K562 (cell line): ENCODE results near the gene NAA10. TPM values are rescaled to one million over a fixed set of nuclear protein-coding genes. Genes with fewer than 3 reads are reported as not detected.

Source experiments
- ATAC-seq: fragments of 200-7000 bp; cut with Tn5 transposase; 3 replicates; pipeline ENCODE4 v1.9.1; 2020; ENCODE audit warnings: moderate library complexity
- Bru-seq: library from RNA; stranded (reverse); fragments of 400-500 nt; gene quantifications from one replicate; lab custom pipeline; 2021; lab: Mats Ljungman, UMichigan
- BruChase-seq, 2 experiments: library from RNA; stranded (reverse); fragments of 400-500 nt; gene quantifications; one replicate each; lab custom pipeline; 2021; lab: Mats Ljungman, UMichigan
- BruUV-seq: library from RNA; stranded (reverse); fragments of 400-500 nt; replicated peaks from 2 replicates; lab custom pipeline; 2021; lab: Mats Ljungman, UMichigan
- CTCF ChIA-PET: fragments of 300-600 bp; formaldehyde crosslinking; extraction: SDS; loops from one replicate; lab custom pipeline; 2021; ENCODE audit warnings: low intra/inter-chr PET ratio; lab: Yijun Ruan, JAX
- POLR2A ChIA-PET: fragments of 300-600, 350-650 bp; sonication (Branson Sonifier 250); formaldehyde crosslinking; extraction: SDS; loops from one replicate; lab custom pipeline; 2021; ENCODE audit warnings: antibody characterized with exemption, inconsistent platforms; lab: Yijun Ruan, JAX
- DNase-seq, 4 experiments: peaks; one replicate each; pipeline versions ENCODE4 v3.0.0 to v3.0.0-alpha.2; 2011 to 2018; ENCODE audit warnings: low spot score in 3 of 4, mixed read lengths in 3 of 4; ENCODE audit errors: extremely low read depth in 1 of 4
- FAIRE-seq: peaks from 2 replicates; lab custom pipeline; 2011; peaks lifted over from hg19 to GRCh38; lab: Jason Lieb, UNC
- H2AFZ ChIP-seq: 2 replicates; pipeline ENCODE4 v1.6.0; 2011; ENCODE audit warnings: low read depth, low read length, control low read depth, inconsistent platforms
- H3K27ac ChIP-seq: fragments of 200-600 bp; 3 replicates; pipeline ENCODE4 v1.8.0; 2011; ENCODE audit warnings: low read depth, mild to moderate bottlenecking, control low read depth, inconsistent platforms, low read length, moderate library complexity, mixed read lengths; ENCODE audit errors: extremely low read depth
- H3K27me3 ChIP-seq, 2 experiments: fragments of 300-600 bp in 1 of 2; 2 replicates in 1 of 2; 3 replicates in 1 of 2; pipeline versions ENCODE4 v1.6.0 to v1.8.0; 2011; ENCODE audit warnings: inconsistent platforms in 2 of 2, low read length in 2 of 2, mild to moderate bottlenecking in 1 of 2, mixed read lengths in 1 of 2, moderate library complexity in 1 of 2; ENCODE audit not compliant: control insufficient read depth in 2 of 2, insufficient read depth in 2 of 2
- H3K36me3 ChIP-seq: fragments of 300-600 bp; 3 replicates; pipeline ENCODE4 v1.8.0; 2011; ENCODE audit warnings: mild to moderate bottlenecking, low read length, inconsistent platforms; ENCODE audit not compliant: control insufficient read depth, insufficient read depth
- H3K4me1 ChIP-seq, 2 experiments: fragments of 200-600 bp in 1 of 2; replicated peaks in 1 of 2; 2 replicates in 1 of 2; 3 replicates in 1 of 2; pipeline versions ENCODE4 v1.5.1 to v1.8.0; 2011; ENCODE audit warnings: inconsistent platforms in 2 of 2, low read length in 2 of 2, mild to moderate bottlenecking in 1 of 2, mixed read lengths in 1 of 2, moderate library complexity in 1 of 2; ENCODE audit not compliant: control insufficient read depth in 2 of 2, insufficient read depth in 2 of 2
- H3K4me2 ChIP-seq: 2 replicates; pipeline ENCODE4 v1.6.1; 2011; ENCODE audit warnings: low read length, control low read depth, inconsistent platforms, mixed read lengths; ENCODE audit not compliant: insufficient read depth
- H3K4me3 ChIP-seq: fragments of 200-600 bp; sonication (generic), shearing (Covaris generic); 2 replicates; pipeline ENCODE4 v1.5.1; 2016; ENCODE audit warnings: control low read depth, inconsistent platforms
- H3K79me2 ChIP-seq: fragments of 200-600 bp; 3 replicates; pipeline ENCODE4 v1.8.0; 2011; ENCODE audit warnings: low read length, inconsistent platforms; ENCODE audit not compliant: control insufficient read depth, insufficient read depth
- H3K9ac ChIP-seq, 2 experiments: 2 replicates each; pipeline versions ENCODE4 v1.6.0 to v1.6.1; 2011; ENCODE audit warnings: low read depth in 2 of 2, low read length in 2 of 2, control low read depth in 1 of 2, inconsistent platforms in 1 of 2, mild to moderate bottlenecking in 1 of 2, mixed read lengths in 1 of 2; ENCODE audit not compliant: insufficient read depth in 1 of 2
- H3K9me1 ChIP-seq: one replicate; pipeline ENCODE4 v1.6.0; 2011; ENCODE audit warnings: inconsistent platforms, mild to moderate bottlenecking, low read length, moderate library complexity; ENCODE audit not compliant: control insufficient read depth, insufficient read depth
- H3K9me3 ChIP-seq: replicated peaks from 2 replicates; pipeline ENCODE4 v1.5.1; 2011; ENCODE audit warnings: low read depth, low read length, inconsistent platforms; ENCODE audit not compliant: control insufficient read depth, insufficient read depth
- H4K20me1 ChIP-seq: replicated peaks from 2 replicates; pipeline ENCODE4 v1.6.1; 2011; ENCODE audit warnings: low read length, inconsistent platforms, mixed read lengths; ENCODE audit not compliant: control insufficient read depth, insufficient read depth
- CCAR2 ChIP-seq: fragments of 200-400 bp; formaldehyde crosslinking; IDR thresholded peaks from 2 replicates; pipeline ENCODE4 v1.6.1; 2017; ENCODE audit warnings: mild to moderate bottlenecking, low read depth, low read length
- CHD2 ChIP-seq: IDR thresholded peaks from 2 replicates; pipeline ENCODE4 v1.6.1; 2011; ENCODE audit warnings: low read depth, low read length
- CTBP1 ChIP-seq: fragments of 450-650 bp; IDR thresholded peaks from 2 replicates; pipeline ENCODE4 v1.6.1; 2016; ENCODE audit warnings: borderline replicate concordance
- CXXC5 ChIP-seq: fragments of 250-450 bp; sonication (Bioruptor Pico); IDR thresholded peaks from 2 replicates; pipeline ENCODE4 v1.8.0; 2022; ENCODE audit warnings: inconsistent platforms, mild to moderate bottlenecking, moderate library complexity
- DMBX1 ChIP-seq: fragments of 250-450 bp; sonication (Bioruptor Pico); IDR thresholded peaks from 2 replicates; pipeline ENCODE4 v1.8.0; 2022; ENCODE audit warnings: inconsistent platforms, mild to moderate bottlenecking, moderate library complexity, borderline replicate concordance
- FOS ChIP-seq: IDR thresholded peaks from 3 replicates; pipeline ENCODE4 v1.6.1; 2011; ENCODE audit not compliant: insufficient read length; ENCODE audit errors: extremely low read depth
- GABPB2 ChIP-seq: fragments of 250-450 bp; sonication (Bioruptor Pico); conservative IDR thresholded peaks from 2 replicates; pipeline ENCODE4 v1.5.1; 2021; ENCODE audit warnings: mild to moderate bottlenecking
- GTF2F1 ChIP-seq: IDR thresholded peaks from 2 replicates; pipeline ENCODE4 v1.6.1; 2011; ENCODE audit warnings: low read depth, low read length, improper control_type of control experiment
- HEY1 ChIP-seq: fragments of 250-450 bp; sonication (Bioruptor Pico); IDR thresholded peaks from 2 replicates; pipeline ENCODE4 v1.5.0; 2020; ENCODE audit warnings: mild to moderate bottlenecking, moderate library complexity, borderline replicate concordance
- NCOR1 ChIP-seq: fragments of 450-650 bp; IDR thresholded peaks from 2 replicates; pipeline ENCODE4 v1.6.1; 2016; ENCODE audit warnings: mild to moderate bottlenecking, moderate library complexity
- RBFOX2 ChIP-seq: fragments of 200-400 bp; formaldehyde crosslinking; IDR thresholded peaks from 2 replicates; pipeline ENCODE4 v1.6.1; 2017; ENCODE audit warnings: low read depth, mild to moderate bottlenecking, low read length, moderate library complexity
- ZNF408 ChIP-seq: fragments of 250-450 bp; sonication (Bioruptor Pico); IDR thresholded peaks from 2 replicates; pipeline ENCODE4 v1.4.0; 2020; ENCODE audit warnings: low read depth, mild to moderate bottlenecking, moderate library complexity
- WGBS: fragments of 100-300 bp; shearing (Covaris generic); methylation state at CpG from one replicate; pipeline ENCODE4 v1.1.6; 2016; ENCODE audit warnings: low coverage, mixed read lengths; ENCODE audit not compliant: insufficient coverage; ENCODE audit errors: missing lambda C conversion rate; 5-methylcytosine and 5-hydroxymethylcytosine counted together
- in situ Hi-C: fragments of 300-500 bp; cut with MboI; formaldehyde crosslinking; loops from 4 replicates; pipeline ENCODE4 v1.15.0; 2018; ENCODE audit warnings: inconsistent platforms, mixed read lengths
- intact Hi-C: fragments of 100-400 bp; cut with micrococcal nuclease; formaldehyde crosslinking; loops from 2 replicates; pipeline ENCODE4 v1.14.2; 2022
- long read RNA-seq, 3 experiments: library from polyadenylated mRNA in 2 of 3; library from RNA in 1 of 3; unstranded in 2 of 3; stranded (forward) in 1 of 3; transcript quantifications; one replicate each; pipeline ENCODE4 v2.0.0, GENCODE V29; 2019 to 2022
- polyA minus RNA-seq, 3 experiments: library from RNA; depleted of rRNA, polyadenylated mRNA; stranded (reverse); fragments of >200 nt; gene quantifications; 2 replicates each; pipeline ENCODE4 v1.2.3, GENCODE V29; 2011
- polyA plus RNA-seq, 8 experiments: library from polyadenylated mRNA; depleted of rRNA in 4 of 8; stranded (reverse) in 5 of 8; unstranded in 3 of 8; fragments of >200 nt; fragmentation: Nextera tagmentation in 2 of 8; fragmentation: Illumina TruSeq in 1 of 8; extraction: Ambion mirVana in 2 of 8; extraction: Trizol in 1 of 8; gene quantifications; 2 replicates each; pipeline versions ENCODE4 v1.2.1 to v1.2.3, GENCODE V29; 2011 to 2014; ENCODE audit warnings: inconsistent platforms in 1 of 8, missing spikeins in 1 of 8
- total RNA-seq, 7 experiments: library from RNA; depleted of rRNA in 6 of 7; stranded (reverse); fragments of >200 nt in 6 of 7; fragmentation: Illumina TruSeq in 2 of 7; extraction: Trizol in 2 of 7; gene quantifications; 2 replicates each; pipeline versions ENCODE4 v1.2.1 to v1.2.3, GENCODE V29; 2011 to 2021; ENCODE audit warnings: low replicate concordance in 1 of 7
- TF ChIP-seq, protein P1 (sequence below): fragments of 450-650 bp; IDR thresholded peaks from 2 replicates; pipeline ENCODE4 v1.6.1; 2014; ENCODE audit warnings: low read depth, mild to moderate bottlenecking, moderate library complexity, borderline replicate concordance

Gene NAA10
- 126 and 302 TPM in 2 replicates for total RNA-seq (2011; cell fraction: chromatin; rRNA removed; ENCODE audit: low replicate concordance)
- 207 and 213 TPM in 2 replicates for total RNA-seq (2011; cell fraction: nucleolus; rRNA removed)
- 179 and 187 TPM in 2 replicates for total RNA-seq (2011; cell fraction: nucleoplasm; rRNA removed)
- total RNA-seq (2014; rRNA removed) (152 and 196 TPM in 2 replicates), total RNA-seq (2014; rRNA removed; fragmentation: Illumina TruSeq; extraction: Trizol) (101 and 103 TPM in 2 replicates), total RNA-seq (2015; rRNA removed; fragmentation: Illumina TruSeq; extraction: Trizol) (134 and 146 TPM in 2 replicates), total RNA-seq (2021) (226 and 231 TPM in 2 replicates), polyA plus RNA-seq (2011; rRNA removed) (105 and 117 TPM in 2 replicates), polyA plus RNA-seq (2014; fragmentation: Illumina TruSeq; extraction: Trizol) (192 and 229 TPM in 2 replicates), polyA plus RNA-seq (2014; fragmentation: Nextera tagmentation; extraction: Ambion mirVana) (10 to 100 TPM; 11.1 to 26.5 TPM), polyA plus RNA-seq (2014; rRNA removed) (250 and 277 TPM in 2 replicates), polyA minus RNA-seq (2011; rRNA and poly(A)+ RNA removed) (45.9 and 88.5 TPM in 2 replicates), Bru-seq, nascent RNA (percentile 91 among the genes with signal in this experiment), BruChase-seq, experiment 1, labeled RNA remaining after a 2-hour chase (percentile 87 among the genes with signal in this experiment), BruChase-seq, experiment 2, labeled RNA remaining after a 6-hour chase (percentile 90 among the genes with signal in this experiment)
- 174 and 276 TPM in 2 replicates for polyA plus RNA-seq (2011; cell fraction: cytosol; rRNA removed)
- 211 and 324 TPM in 2 replicates for polyA plus RNA-seq (2011; cell fraction: nucleus; rRNA removed)
- polyA plus RNA-seq (2012) = 177 and 213 TPM in 2 replicates
- 72.1 and 79.8 TPM in 2 replicates for polyA minus RNA-seq (2011; cell fraction: cytosol; rRNA and poly(A)+ RNA removed)
- polyA minus RNA-seq (2011; cell fraction: nucleus; rRNA and poly(A)+ RNA removed) = 70.5 and 80.1 TPM in 2 replicates
- long read RNA-seq, experiment 1, transcript NAA10-214 (2 exons, 1,075 nt) = minor isoform, 16 of 472 reads
- long read RNA-seq, experiment 1, transcript NAA10-208 (8 exons, 1,772 nt) = major isoform, 297 of 472 reads
- long read RNA-seq, experiment 1, transcript NAA10-207 (7 exons, 908 nt) = minor isoform, 13 of 472 reads
- long read RNA-seq, experiment 1, transcript NAA10-201 (7 exons, 837 nt) = minor isoform, 26 of 472 reads
- long read RNA-seq, experiment 1, partial matches to known transcripts = 24 of 472 reads
- long read RNA-seq, experiment 1, other reads (novel, unspliced or antisense) = 85 of 472 reads
- long read RNA-seq, experiment 2, transcript NAA10-201 (7 exons, 837 nt) = minor isoform, 6 of 218 reads
- long read RNA-seq, experiment 2, transcript NAA10-208 (8 exons, 1,772 nt) = major isoform, 156 of 218 reads
- long read RNA-seq, experiment 2, partial matches to known transcripts = 12 of 218 reads
- long read RNA-seq, experiment 2, other reads (novel, unspliced or antisense) = 35 of 218 reads
- long read RNA-seq, experiment 3, transcript NAA10-208 (8 exons, 1,772 nt) = major isoform, 222 of 249 reads
- long read RNA-seq, experiment 3, transcript NAA10-201 (7 exons, 837 nt) = minor isoform, 6 of 249 reads
- long read RNA-seq, experiment 3, partial matches to known transcripts = 3 of 249 reads
- long read RNA-seq, experiment 3, other reads (novel, unspliced or antisense) = 9 of 249 reads

DNA sequence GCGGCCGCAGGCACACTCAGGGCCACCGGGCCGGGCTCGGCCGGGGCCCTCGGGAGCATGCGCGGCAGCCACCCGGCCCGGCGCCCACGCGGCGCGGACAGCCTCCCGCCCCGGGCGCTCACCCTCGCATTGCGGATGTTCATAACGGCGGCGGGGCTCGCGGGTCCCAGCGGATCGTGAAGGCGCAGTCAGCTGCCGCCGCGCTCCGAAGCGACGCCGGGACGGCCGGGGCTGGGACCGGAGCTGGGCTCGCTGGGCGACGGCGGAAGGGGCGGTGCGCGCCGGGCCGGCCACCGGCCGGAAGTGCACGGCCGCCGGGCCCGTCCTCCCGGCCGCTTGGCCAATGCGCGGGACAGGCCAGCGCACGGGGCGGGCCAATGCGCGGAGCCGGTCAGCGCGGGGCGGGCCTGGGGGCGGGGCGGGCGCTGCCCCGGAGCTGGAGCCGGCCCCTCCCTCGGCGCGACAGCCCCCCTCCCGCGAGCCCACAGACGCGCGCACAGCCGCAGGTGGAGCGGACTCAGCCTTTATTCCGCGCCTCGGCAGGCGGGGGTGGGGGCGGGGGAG lies at the start of gene NAA10:
TSS of gene NAA10 (minus strand) at position 276 of the 564 bp plus-strand sequence. CDS start at position 143, 133 bp downstream.
- no TSS peak for BruUV-seq
- peak within 1 kb of the TSS; percentile 83 for H2AFZ ChIP-seq
- peaks cover 12 to 43% of the 10 kb centered on the region in 2 experiments; a peak in 4 of 5 replicates for H3K4me1 ChIP-seq
- peaks cover 41% of the 10 kb centered on the region; the same call in 2 of the 3 replicates for H3K36me3 ChIP-seq
- H3K4me3 ChIP-seq = peak within 1 kb of the TSS; percentile 97
- ChIA-PET CTCF (no interaction called here), POLR2A (interaction anchor here (0.6 to 2.0 kb wide), 5 partner anchors 9 to 407 kb away, joined by 3 to 12 read pairs (median 3); partner anchors contain the start of genes IDH3G, RENBP and SSR4)
- H3K9ac ChIP-seq = peak within 1 kb of the TSS; percentile 86 to 99
- no peaks in the 10 kb centered on the region for H3K9me3 ChIP-seq
- H3K4me2 ChIP-seq = peak within 1 kb of the TSS; percentile 97
- no peaks in the 10 kb centered on the region for H3K27me3 ChIP-seq
- WGBS = 0% methylated on average over 10 of the region's 87 CpGs
- peak; percentile 23 for FAIRE-seq
- peak; percentile 87 to 94 (median 88) for DNase-seq
- H3K27ac ChIP-seq = peak within 1 kb of the TSS; percentile 71
- peak; percentile 98 for ATAC-seq
- intact Hi-C loops = no loop called here
- no peaks in the 10 kb centered on the region for H3K9me1 ChIP-seq
- H3K79me2 ChIP-seq = peaks cover 32% of the 10 kb centered on the region
- in situ Hi-C loops = no loop called here
- no peaks in the 10 kb centered on the region for H4K20me1 ChIP-seq
- TF ChIP-seq CXXC5 (CRISPR knock-in tag) (peak; percentile 76), CCAR2 (no peak), NCOR1 (no peak), GTF2F1 (no peak), HEY1 (CRISPR knock-in tag) (no peak), FOS (no peak), GABPB2 (CRISPR knock-in tag) (no peak), CHD2 (no peak), ZNF408 (CRISPR knock-in tag) (no peak), CTBP1 (peak; percentile 19; the same call in 1 of the 2 replicates), DMBX1 (CRISPR knock-in tag) (no peak), RBFOX2 (peak; percentile 66)
- TF ChIP-seq, protein P1, sequence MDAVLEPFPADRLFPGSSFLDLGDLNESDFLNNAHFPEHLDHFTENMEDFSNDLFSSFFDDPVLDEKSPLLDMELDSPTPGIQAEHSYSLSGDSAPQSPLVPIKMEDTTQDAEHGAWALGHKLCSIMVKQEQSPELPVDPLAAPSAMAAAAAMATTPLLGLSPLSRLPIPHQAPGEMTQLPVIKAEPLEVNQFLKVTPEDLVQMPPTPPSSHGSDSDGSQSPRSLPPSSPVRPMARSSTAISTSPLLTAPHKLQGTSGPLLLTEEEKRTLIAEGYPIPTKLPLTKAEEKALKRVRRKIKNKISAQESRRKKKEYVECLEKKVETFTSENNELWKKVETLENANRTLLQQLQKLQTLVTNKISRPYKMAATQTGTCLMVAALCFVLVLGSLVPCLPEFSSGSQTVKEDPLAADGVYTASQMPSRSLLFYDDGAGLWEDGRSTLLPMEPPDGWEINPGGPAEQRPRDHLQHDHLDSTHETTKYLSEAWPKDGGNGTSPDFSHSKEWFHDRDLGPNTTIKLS = 0 out of 2 replicates have a peak, but pooled peaks have one; percentile 29
